BE2C (cell line): ENCODE data around the gene EXOC6B.

Experiments
- DNase-seq: peaks from one replicate; pipeline ENCODE4 v3.0.0-alpha.2; 2020
- H3K27me3 ChIP-seq: fragments of 250-450 bp; sonication (Bioruptor Pico); 2 replicates; pipeline ENCODE4 v1.5.1; 2020; ENCODE audit warnings: mild to moderate bottlenecking
- H3K36me3 ChIP-seq: fragments of 250-450 bp; sonication (Bioruptor Pico); 2 replicates; pipeline ENCODE4 v1.5.1; 2020; ENCODE audit warnings: mild to moderate bottlenecking
- H3K4me1 ChIP-seq: fragments of 250-450 bp; sonication (Bioruptor Pico); 2 replicates; pipeline ENCODE4 v1.5.1; 2020
- H3K4me3 ChIP-seq: 2 replicates; pipeline ENCODE4 v1.5.1; 2011; ENCODE audit warnings: low read depth, low read length
- H3K9me3 ChIP-seq: fragments of 250-450 bp; sonication (Bioruptor Pico); 2 replicates; pipeline ENCODE4 v1.5.1; 2020
- CTCF ChIP-seq: IDR thresholded peaks from 2 replicates; pipeline ENCODE4 v1.5.1; 2012; ENCODE audit warnings: mild to moderate bottlenecking, low read depth, low read length

Gene EXOC6B

GRCh38 chr2:72292433-72292832 lies 533.4 kb downstream of the EXOC6B start:
- Histone ChIP-seq H3K36me3 (no peaks in the 10 kb centered on the region), H3K4me3 (no peak overlapping the region), H3K27me3 (no peaks in the 10 kb centered on the region), H3K4me1 (no peaks in the 10 kb centered on the region), H3K9me3 (no peaks in the 10 kb centered on the region)
- no peak for TF ChIP-seq CTCF
- no peak for DNase-seq

- TF ChIP-seq CTCF, result no peak
- H3K27me3 ChIP-seq, result no peaks in the 10 kb centered on the region
- no peaks in the 10 kb centered on the region for H3K36me3 ChIP-seq
- H3K4me3 ChIP-seq, result no peak overlapping the region
- no peaks in the 10 kb centered on the region for H3K9me3 ChIP-seq
- DNase-seq, result no peak
- no peaks in the 10 kb centered on the region for H3K4me1 ChIP-seq
Observed at GRCh38 chr2:72291059-72291458, 534.8 kb downstream of the EXOC6B start.

GRCh38 chr2:72289736-72290135 lies 536.1 kb downstream of the EXOC6B start:
- Histone ChIP-seq H3K4me1 (no peaks in the 10 kb centered on the region), H3K4me3 (no peak overlapping the region), H3K27me3 (no peaks in the 10 kb centered on the region), H3K9me3 (no peaks in the 10 kb centered on the region), H3K36me3 (no peaks in the 10 kb centered on the region)
- DNase-seq, result no peak
- TF ChIP-seq CTCF, result no peak

- Histone ChIP-seq H3K36me3 (no peaks in the 10 kb centered on the region), H3K4me3 (no peak overlapping the region), H3K9me3 (no peaks in the 10 kb centered on the region), H3K4me1 (no peaks in the 10 kb centered on the region), H3K27me3 (no peaks in the 10 kb centered on the region)
- DNase-seq, result no peak
- no peak for TF ChIP-seq CTCF
Observed at GRCh38 chr2:72289283-72289682, 536.5 kb downstream of the EXOC6B start.

- no peak for TF ChIP-seq CTCF
- no peak for DNase-seq
- H3K36me3 ChIP-seq, result no peaks in the 10 kb centered on the region
- no peak overlapping the region for H3K4me3 ChIP-seq
- no peaks in the 10 kb centered on the region for H3K27me3 ChIP-seq
- no peaks in the 10 kb centered on the region for H3K4me1 ChIP-seq
- no peaks in the 10 kb centered on the region for H3K9me3 ChIP-seq
Observed at GRCh38 chr2:72278046-72278445, 547.8 kb downstream of the EXOC6B start.

- no peak for TF ChIP-seq CTCF
Observed at GRCh38 chr2:72276876-72277275, 549.0 kb downstream of the EXOC6B start.

More at GRCh38 chr2:72276876-72277275, 549.0 kb downstream of the EXOC6B start:
- no peak for DNase-seq
- no peaks in the 10 kb centered on the region for H3K27me3 ChIP-seq
- H3K4me3 ChIP-seq, result no peak overlapping the region
- no peaks in the 10 kb centered on the region for H3K36me3 ChIP-seq
- no peaks in the 10 kb centered on the region for H3K4me1 ChIP-seq
- H3K9me3 ChIP-seq, result no peaks in the 10 kb centered on the region
